GM18505 (cell line): ENCODE data around the gene KCNK13.

Experiments used
- ATAC-seq: cut with Tn5 transposase; IDR thresholded peaks from one replicate; pipeline ENCODE4 v1.9.1; 2021; ENCODE audit not compliant: unreplicated experiment
- POLR2A ChIP-seq: IDR thresholded peaks from 4 replicates; pipeline ENCODE4 v1.6.1; 2011; ENCODE audit warnings: borderline replicate concordance; ENCODE audit not compliant: insufficient read depth, insufficient read length; ENCODE audit errors: extremely low read depth

Gene KCNK13

GRCh38 chr14:90116444-90116843 lies 54.6 kb downstream of the KCNK13 start:
- ATAC-seq, result no peak
- TF ChIP-seq POLR2A, result no peak

- no peak for ATAC-seq
- no peak for TF ChIP-seq POLR2A
These were observed 56.2 kb downstream of the KCNK13 start for GRCh38 chr14:90118027-90118426.

GRCh38 chr14:90126260-90126659 lies 64.5 kb downstream of the KCNK13 start:
- no peak for ATAC-seq
- TF ChIP-seq POLR2A, result no peak

- ATAC-seq, result no peak
- no peak for TF ChIP-seq POLR2A
These were observed 71.2 kb downstream of the KCNK13 start for GRCh38 chr14:90132821-90133570.

- no peak for ATAC-seq
- no peak for TF ChIP-seq POLR2A
These were observed 75.1 kb downstream of the KCNK13 start for GRCh38 chr14:90136904-90137303.

GRCh38 chr14:90137807-90138206 lies 76.0 kb downstream of the KCNK13 start:
- no peak for ATAC-seq
- TF ChIP-seq POLR2A, result no peak

GRCh38 chr14:90139199-90139598 lies 77.4 kb downstream of the KCNK13 start:
- TF ChIP-seq POLR2A, result no peak
- ATAC-seq, result no peak

GRCh38 chr14:90140298-90140955 lies 78.6 kb downstream of the KCNK13 start:
- no peak for ATAC-seq
- TF ChIP-seq POLR2A, result no peak

GRCh38 chr14:90140956-90141316 lies 79.1 kb downstream of the KCNK13 start:
- no peak for ATAC-seq
- TF ChIP-seq POLR2A, result no peak

GRCh38 chr14:90153429-90153828 lies 91.6 kb downstream of the KCNK13 start:
- no peak for TF ChIP-seq POLR2A
- no peak for ATAC-seq

- ATAC-seq, result no peak
- no peak for TF ChIP-seq POLR2A
These were observed 92.3 kb downstream of the KCNK13 start for GRCh38 chr14:90154110-90154509.

GRCh38 chr14:90159146-90159545 lies 97.4 kb downstream of the KCNK13 start:
- ATAC-seq, result no peak
- no peak for TF ChIP-seq POLR2A

- no peak for ATAC-seq
- no peak for TF ChIP-seq POLR2A
These were observed 97.9 kb downstream of the KCNK13 start for GRCh38 chr14:90159688-90160087.

- no peak for TF ChIP-seq POLR2A
- ATAC-seq, result no peak
These were observed 99.3 kb downstream of the KCNK13 start for GRCh38 chr14:90161129-90161528.
